Ammon's horn (tissue), 1 donor: ENCODE measurements around the gene SNX11.

Experiments
- DNase-seq: peaks from one replicate; pipeline ENCODE4 v3.0.0-alpha.2; 2016; ENCODE audit warnings: low spot score

The SNX11 gene

GRCh38 chr17:48161127-48161905 lies 53.8 kb downstream of the SNX11 start:
- no peak for DNase-seq

- DNase-seq, result no peak
Measured at GRCh38 chr17:48162306-48162934, 54.9 kb downstream of the SNX11 start.

- DNase-seq, result no peak
Measured at GRCh38 chr17:48162946-48163506, 55.5 kb downstream of the SNX11 start.

- no peak for DNase-seq
Measured at GRCh38 chr17:48163809-48164208, 56.2 kb downstream of the SNX11 start.

- DNase-seq, result no peak
Measured at GRCh38 chr17:48169926-48170325, 62.4 kb downstream of the SNX11 start.
